ENCODE results near the gene PAK4. TPM values are rescaled to one million over a fixed set of nuclear protein-coding genes. Genes with fewer than 3 reads are reported as not detected.
"Not testable (repeated sequence)": the region's sequence is repeated elsewhere in the genome, so short reads cannot be mapped to it uniquely, and the experiment has no call there.

The PAK4 gene
- polyA plus RNA-seq, 1 experiment: 10.4 TPM

GRCh38 chr19:39111593-39112199 lies 13.9 kb upstream of the PAK4 start:
- H3K27ac ChIP-seq (ENCODE audit: low read depth, low read length): no peak overlapping the region
- H3K27me3 ChIP-seq (ENCODE audit: control insufficient read depth, insufficient read depth, low read length): peaks cover 15% of the 10 kb centered on the region
- TF ChIP-seq, protein P1, sequence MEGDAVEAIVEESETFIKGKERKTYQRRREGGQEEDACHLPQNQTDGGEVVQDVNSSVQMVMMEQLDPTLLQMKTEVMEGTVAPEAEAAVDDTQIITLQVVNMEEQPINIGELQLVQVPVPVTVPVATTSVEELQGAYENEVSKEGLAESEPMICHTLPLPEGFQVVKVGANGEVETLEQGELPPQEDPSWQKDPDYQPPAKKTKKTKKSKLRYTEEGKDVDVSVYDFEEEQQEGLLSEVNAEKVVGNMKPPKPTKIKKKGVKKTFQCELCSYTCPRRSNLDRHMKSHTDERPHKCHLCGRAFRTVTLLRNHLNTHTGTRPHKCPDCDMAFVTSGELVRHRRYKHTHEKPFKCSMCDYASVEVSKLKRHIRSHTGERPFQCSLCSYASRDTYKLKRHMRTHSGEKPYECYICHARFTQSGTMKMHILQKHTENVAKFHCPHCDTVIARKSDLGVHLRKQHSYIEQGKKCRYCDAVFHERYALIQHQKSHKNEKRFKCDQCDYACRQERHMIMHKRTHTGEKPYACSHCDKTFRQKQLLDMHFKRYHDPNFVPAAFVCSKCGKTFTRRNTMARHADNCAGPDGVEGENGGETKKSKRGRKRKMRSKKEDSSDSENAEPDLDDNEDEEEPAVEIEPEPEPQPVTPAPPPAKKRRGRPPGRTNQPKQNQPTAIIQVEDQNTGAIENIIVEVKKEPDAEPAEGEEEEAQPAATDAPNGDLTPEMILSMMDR (IDR thresholded peaks at IDR 0.05; ENCODE audit: low read depth, low read length): no peak
- no peak for DNase-seq (ENCODE audit: low read depth, low spot score)
- no peak overlapping the region for H3K4me3 ChIP-seq (ENCODE audit: low read depth, low read length)
- no peaks in the 10 kb centered on the region for H3K9me3 ChIP-seq (ENCODE audit: control insufficient read depth, insufficient read depth, low read length)
- ChIA-PET POLR2A (no interaction called here), CTCF (interaction anchor here (1.1 to 2.7 kb wide), 5 partner anchors 8 to 216 kb away, joined by 4 to 9 read pairs (median 7); no protein-coding TSS in a partner anchor)

DNA sequence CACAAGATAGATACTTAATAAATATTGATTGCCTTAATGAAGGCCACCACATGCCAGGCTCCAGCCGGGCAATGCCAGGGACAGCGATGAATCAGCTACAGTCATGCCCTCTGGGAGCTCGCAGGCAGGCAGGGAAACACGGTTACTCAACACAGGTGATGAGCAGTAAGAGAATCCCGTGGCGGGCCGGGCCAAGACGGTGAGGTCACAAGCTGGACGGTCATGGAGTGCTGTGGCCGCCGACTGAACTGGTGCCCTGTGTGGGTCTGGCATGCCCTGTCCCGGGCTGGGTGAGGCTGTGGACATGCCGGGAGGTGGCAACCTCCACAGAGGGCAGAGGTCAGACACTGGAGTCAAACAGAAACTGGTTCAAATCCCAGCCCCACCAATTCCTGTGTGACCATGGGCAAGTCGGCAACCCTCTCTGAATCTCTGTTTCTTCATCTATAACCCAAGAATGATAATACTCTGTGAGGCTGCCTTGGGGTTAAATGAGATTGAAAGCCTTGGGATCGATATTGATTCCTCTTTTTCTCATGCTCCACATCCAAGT lies 13.2 kb upstream of the PAK4 start:
- no peak overlapping the region for H3K27ac ChIP-seq (ENCODE audit: low read depth, low read length)
- H3K9me3 ChIP-seq (ENCODE audit: control insufficient read depth, insufficient read depth, low read length): no peaks in the 10 kb centered on the region
- DNase-seq (ENCODE audit: low read depth, low spot score): no peak
- CTCF ChIA-PET: interaction anchor here (1.1 to 2.7 kb wide), 2 partner anchors 10 to 150 kb away, joined by 4 to 9 read pairs; no protein-coding TSS in a partner anchor
- POLR2A ChIA-PET: no interaction called here
- H3K27me3 ChIP-seq (ENCODE audit: control insufficient read depth, insufficient read depth, low read length): peaks cover 11% of the 10 kb centered on the region
- TF ChIP-seq, protein P1 (IDR thresholded peaks at IDR 0.05; ENCODE audit: low read depth, low read length): no peak
- no peak overlapping the region for H3K4me3 ChIP-seq (ENCODE audit: low read depth, low read length)

- ChIA-PET POLR2A (no interaction called here), CTCF (no interaction called here)
- no peak for DNase-seq (ENCODE audit: low read depth, low spot score)
- Histone ChIP-seq H3K9me3 (ENCODE audit: control insufficient read depth, insufficient read depth, low read length) (no peaks in the 10 kb centered on the region), H3K4me3 (ENCODE audit: low read depth, low read length) (no peak overlapping the region), H3K27ac (ENCODE audit: low read depth, low read length) (no peak overlapping the region), H3K27me3 (ENCODE audit: control insufficient read depth, insufficient read depth, low read length) (peaks cover 8% of the 10 kb centered on the region)
- TF ChIP-seq, protein P1 (IDR thresholded peaks at IDR 0.05; ENCODE audit: low read depth, low read length): no peak
These were observed 12.4 kb upstream of the PAK4 start for GRCh38 chr19:39113199-39113598.

DNA sequence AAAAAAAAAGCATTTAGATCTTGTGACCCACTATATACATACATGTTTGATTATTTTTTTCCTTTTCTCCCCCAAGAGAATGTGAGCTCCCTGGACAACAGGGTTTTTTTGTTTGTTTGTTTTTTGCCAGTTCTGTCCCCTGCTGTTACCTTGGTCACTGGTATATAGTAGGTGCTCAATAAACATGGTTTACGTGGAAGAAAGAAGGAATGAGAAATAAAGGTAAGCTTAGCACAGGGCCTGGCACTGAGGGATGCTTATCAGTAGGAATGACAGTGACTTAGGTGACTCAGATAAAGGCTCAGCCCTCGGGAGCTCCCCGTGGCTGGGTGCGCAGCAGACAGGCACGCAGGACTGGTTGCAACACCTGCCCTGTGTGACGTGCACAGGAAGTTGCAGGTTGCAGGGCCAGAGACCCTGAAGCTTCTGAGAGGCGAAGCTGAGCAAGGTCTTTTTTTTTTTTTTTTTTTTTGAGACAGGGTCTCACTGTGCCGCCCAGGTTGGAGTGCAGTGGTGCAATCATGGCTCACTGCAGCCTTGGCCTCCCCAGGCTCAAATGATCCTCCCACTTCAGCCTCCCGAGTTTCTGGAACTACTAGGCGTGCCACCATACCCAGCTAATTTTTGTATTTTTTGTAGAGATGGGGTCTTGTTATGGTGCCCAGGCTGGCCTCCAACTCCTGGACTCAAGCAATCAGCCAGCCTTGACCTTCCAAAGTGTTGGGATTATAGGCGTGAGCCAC lies 10.3 kb upstream of the PAK4 start:
- CTCF ChIA-PET: interaction anchor here (0.6 to 1.4 kb wide), 2 partner anchors 212 to 719 kb away, joined by 3 read pairs; partner anchors contain the start of gene DYRK1B
- Histone ChIP-seq H3K27ac (ENCODE audit: low read depth, low read length) (no peak overlapping the region), H3K9me3 (ENCODE audit: control insufficient read depth, insufficient read depth, low read length) (no peaks in the 10 kb centered on the region), H3K27me3 (ENCODE audit: control insufficient read depth, insufficient read depth, low read length) (peaks cover 10% of the 10 kb centered on the region), H3K4me3 (ENCODE audit: low read depth, low read length) (no peak overlapping the region)
- POLR2A ChIA-PET: interaction anchor here (0.6 kb wide), 1 partner anchor 22 kb away, joined by 3 read pairs; no protein-coding TSS in a partner anchor
- DNase-seq (ENCODE audit: low read depth, low spot score): no peak
- TF ChIP-seq, protein P1 (IDR thresholded peaks at IDR 0.05; ENCODE audit: low read depth, low read length): no peak

DNA sequence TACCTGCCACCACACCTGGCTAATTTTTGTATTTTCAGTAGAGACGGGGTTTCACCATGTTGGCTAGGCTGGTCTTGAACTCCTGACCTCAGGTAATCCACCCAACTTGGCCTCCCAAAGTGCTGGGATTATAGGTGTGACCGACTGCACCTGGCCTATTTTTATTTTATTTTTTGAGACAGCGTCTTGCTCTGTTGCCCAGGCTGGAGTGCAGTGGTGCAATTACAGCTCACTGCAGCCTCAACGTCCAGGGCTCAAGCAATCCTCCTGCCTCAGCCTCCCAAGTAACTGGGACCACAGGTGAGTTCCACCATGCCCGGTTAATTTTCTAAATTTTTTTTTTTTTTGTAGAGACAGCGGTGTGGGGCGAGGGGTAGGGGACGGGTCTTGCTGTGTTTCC lies 8.6 kb upstream of the PAK4 start:
- H3K4me3 ChIP-seq (ENCODE audit: low read depth, low read length); POLR2A ChIA-PET; CTCF ChIA-PET; H3K9me3 ChIP-seq (ENCODE audit: control insufficient read depth, insufficient read depth, low read length); DNase-seq (ENCODE audit: low read depth, low spot score); H3K27ac ChIP-seq (ENCODE audit: low read depth, low read length): not testable (repeated sequence)
- H3K27me3 ChIP-seq (ENCODE audit: control insufficient read depth, insufficient read depth, low read length): peaks cover 12% of the 10 kb centered on the region

All from AG04450 (cell line).